H1 (cell line): ENCODE measurements around the gene SHC3. TPM values are rescaled to one million over a fixed set of nuclear protein-coding genes. Genes with fewer than 3 reads are reported as not detected.

ENCODE experiments used
- CTCF ChIA-PET: fragments of 300-600 bp; sonication (Branson Sonifier 250); formaldehyde crosslinking; loops from one replicate; lab custom pipeline; 2021; ENCODE audit not compliant: partially characterized antibody; lab: Charles Lee
- POLR2A ChIA-PET: fragments of 300-600 bp; sonication (Branson Sonifier 250); formaldehyde crosslinking; loops from one replicate; lab custom pipeline; 2021; ENCODE audit warnings: inconsistent platforms; ENCODE audit not compliant: partially characterized antibody; lab: Charles Lee
- DNase-seq, 2 experiments: peaks; one replicate each; pipeline versions ENCODE4 v3.0.0 to v3.0.0-alpha.2; 2010 to 2022; ENCODE audit warnings: low spot score in 2 of 2, low read depth in 1 of 2, mixed read lengths in 1 of 2
- FAIRE-seq: peaks from 2 replicates; lab custom pipeline; 2011; peaks lifted over from hg19 to GRCh38; lab: Jason Lieb, UNC
- H2AFZ ChIP-seq: 2 replicates; pipeline ENCODE4 v1.8.1; 2012; ENCODE audit warnings: low read length, inconsistent platforms
- H2AK5ac ChIP-seq: 2 replicates; pipeline ENCODE4 v1.6.1; 2013; ENCODE audit warnings: low read depth, low read length
- H2BK120ac ChIP-seq: replicated peaks from 2 replicates; pipeline ENCODE3; 2013; ENCODE audit warnings: low read depth, low read length, inconsistent platforms
- H2BK12ac ChIP-seq: 2 replicates; pipeline ENCODE4 v1.6.1; 2013; ENCODE audit warnings: low read depth, low read length
- H2BK15ac ChIP-seq: 2 replicates; pipeline ENCODE4 v1.6.1; 2013; ENCODE audit warnings: low read length
- H2BK20ac ChIP-seq: 2 replicates; pipeline ENCODE4 v1.6.1; 2013; ENCODE audit warnings: low read length
- H2BK5ac ChIP-seq: 2 replicates; pipeline ENCODE4 v1.6.1; 2013; ENCODE audit warnings: low read depth, low read length
- H3K14ac ChIP-seq: 2 replicates; pipeline ENCODE4 v1.6.1; 2013; ENCODE audit warnings: inconsistent platforms; ENCODE audit not compliant: insufficient read length
- H3K18ac ChIP-seq: 2 replicates; pipeline ENCODE4 v1.6.1; 2013; ENCODE audit warnings: low read length; ENCODE audit errors: extremely low read depth
- H3K23ac ChIP-seq: 2 replicates; pipeline ENCODE4 v1.6.1; 2013; ENCODE audit warnings: inconsistent platforms; ENCODE audit not compliant: insufficient read length
- H3K23me2 ChIP-seq: 2 replicates; pipeline ENCODE4 v1.6.1; 2013; ENCODE audit warnings: low read depth, low read length
- H3K27ac ChIP-seq: 2 replicates; pipeline ENCODE4 v1.6.1; 2011; ENCODE audit warnings: low read depth, low read length, inconsistent platforms
- H3K27me3 ChIP-seq, 4 experiments: replicated peaks in 1 of 4; 1 replicate in 1 of 4; 2 replicates in 3 of 4; pipeline versions ENCODE4 v1.6.1 to v1.8.1; 2011 to 2013; ENCODE audit warnings: low read length in 3 of 4, mild to moderate bottlenecking in 3 of 4, inconsistent platforms in 2 of 4, mixed read lengths in 2 of 4, moderate library complexity in 1 of 4; ENCODE audit not compliant: control insufficient read depth in 3 of 4, insufficient read depth in 3 of 4; ENCODE audit errors: extremely low read depth in 1 of 4
- H3K36me3 ChIP-seq, 4 experiments: 2 replicates each; pipeline versions ENCODE4 v1.6.1 to v1.8.1; 2011 to 2013; ENCODE audit warnings: mild to moderate bottlenecking in 4 of 4, low read length in 3 of 4, moderate library complexity in 2 of 4, control low read depth in 1 of 4, inconsistent platforms in 1 of 4; ENCODE audit not compliant: insufficient read depth in 4 of 4, control insufficient read depth in 2 of 4
- H3K4ac ChIP-seq: replicated peaks from 2 replicates; pipeline ENCODE3; 2013; ENCODE audit warnings: low read length, low read depth, mixed read lengths, inconsistent platforms; ENCODE audit not compliant: insufficient read length
- H3K4me1 ChIP-seq, 4 experiments: replicated peaks in 1 of 4; 1 replicate in 1 of 4; 2 replicates in 3 of 4; pipeline versions ENCODE4 v1.6.1 to v1.8.1; 2011 to 2013; ENCODE audit warnings: low read length in 3 of 4, inconsistent platforms in 2 of 4, mixed read lengths in 1 of 4; ENCODE audit not compliant: insufficient read depth in 4 of 4, control insufficient read depth in 3 of 4
- H3K4me2 ChIP-seq, 2 experiments: 2 replicates each; pipeline versions ENCODE4 v1.6.1 to v1.8.1; 2011 to 2013; ENCODE audit warnings: low read depth in 2 of 2, low read length in 2 of 2, control low read depth in 1 of 2, inconsistent platforms in 1 of 2, mild to moderate bottlenecking in 1 of 2; ENCODE audit not compliant: insufficient read depth in 1 of 2
- H3K4me3 ChIP-seq, 4 experiments: fragments of 200-600, 300-600 bp in 1 of 4; sonication (generic), shearing (Covaris generic), sonication (Bioruptor Twin) in 1 of 4; 2 replicates each; pipeline versions ENCODE4 v1.5.1 to v1.8.1; 2011 to 2016; ENCODE audit warnings: low read length in 4 of 4, low read depth in 3 of 4, control low read depth in 2 of 4, inconsistent platforms in 2 of 4, mild to moderate bottlenecking in 2 of 4, mixed read lengths in 1 of 4, moderate library complexity in 1 of 4; ENCODE audit not compliant: insufficient read depth in 2 of 4; ENCODE audit errors: extremely low read depth in 1 of 4
- H3K56ac ChIP-seq: replicated peaks from 2 replicates; pipeline ENCODE3; 2013; ENCODE audit warnings: low read depth, mild to moderate bottlenecking, mixed read lengths, low read length, inconsistent platforms; ENCODE audit not compliant: insufficient read length
- H3K79me1 ChIP-seq: 2 replicates; pipeline ENCODE4 v1.6.1; 2013; ENCODE audit warnings: low read depth, low read length, control low read depth
- H3K79me2 ChIP-seq, 2 experiments: 2 replicates each; pipeline versions ENCODE4 v1.6.1 to v1.8.1; 2012 to 2013; ENCODE audit warnings: low read length in 2 of 2, mild to moderate bottlenecking in 2 of 2, inconsistent platforms in 1 of 2; ENCODE audit not compliant: insufficient read depth in 2 of 2, control insufficient read depth in 1 of 2
- H3K9ac ChIP-seq, 4 experiments: replicated peaks in 1 of 4; 1 replicate in 1 of 4; 2 replicates in 3 of 4; pipeline versions ENCODE4 v1.6.1 to v1.8.1; 2011 to 2013; ENCODE audit warnings: low read depth in 3 of 4, low read length in 3 of 4, control low read depth in 2 of 4, mild to moderate bottlenecking in 2 of 4, moderate library complexity in 2 of 4, inconsistent platforms in 1 of 4; ENCODE audit errors: extremely low read depth in 1 of 4
- H3K9me3 ChIP-seq, 2 experiments: 2 replicates each; pipeline versions ENCODE4 v1.6.1 to v1.8.1; 2012 to 2013; ENCODE audit warnings: mild to moderate bottlenecking in 2 of 2, moderate library complexity in 2 of 2, control low read depth in 1 of 2, inconsistent platforms in 1 of 2, low read depth in 1 of 2, low read length in 1 of 2, mixed read lengths in 1 of 2; ENCODE audit not compliant: insufficient read depth in 2 of 2
- H4K20me1 ChIP-seq, 2 experiments: replicated peaks in 1 of 2; 2 replicates each; pipeline versions ENCODE3 to v1.8.1; 2011 to 2013; ENCODE audit warnings: inconsistent platforms in 2 of 2, low read length in 2 of 2, mild to moderate bottlenecking in 1 of 2; ENCODE audit not compliant: insufficient read depth in 2 of 2, control insufficient read depth in 1 of 2
- H4K5ac ChIP-seq: 2 replicates; pipeline ENCODE4 v1.6.1; 2013; ENCODE audit warnings: low read length, low read depth, mixed read lengths, inconsistent platforms; ENCODE audit not compliant: insufficient read length
- H4K8ac ChIP-seq: 2 replicates; pipeline ENCODE4 v1.8.0; 2013; ENCODE audit warnings: mild to moderate bottlenecking, moderate library complexity, low read length, inconsistent platforms; ENCODE audit not compliant: insufficient read depth; ENCODE audit errors: extremely low read depth
- H4K91ac ChIP-seq: replicated peaks from 2 replicates; pipeline ENCODE3; 2013; ENCODE audit warnings: low read length, mixed read lengths, inconsistent platforms; ENCODE audit not compliant: insufficient read length
- CEBPB ChIP-seq: IDR thresholded peaks from 2 replicates; pipeline ENCODE4 v1.6.1; 2012; ENCODE audit warnings: low read depth, low read length
- CREB1 ChIP-seq: IDR thresholded peaks from 2 replicates; pipeline ENCODE4 v1.6.1; 2012; ENCODE audit warnings: inconsistent platforms
- EZH2 ChIP-seq: fragments of 200-600 bp; sonication (generic); IDR thresholded peaks from 2 replicates; pipeline ENCODE4 v1.7.1; 2012; ENCODE audit warnings: low read depth, mild to moderate bottlenecking, moderate library complexity, low read length, inconsistent platforms; ENCODE audit not compliant: severe bottlenecking
- GABPA ChIP-seq: IDR thresholded peaks from 2 replicates; pipeline ENCODE4 v1.6.1; 2011; ENCODE audit warnings: mild to moderate bottlenecking, low read length, moderate library complexity, borderline replicate concordance; ENCODE audit not compliant: insufficient read depth
- GTF2F1 ChIP-seq: IDR thresholded peaks from 2 replicates; pipeline ENCODE4 v1.6.1; 2012; ENCODE audit warnings: low read depth, low read length, improper control_type of control experiment, borderline replicate concordance
- JUN ChIP-seq: IDR thresholded peaks from 2 replicates; pipeline ENCODE4 v1.6.1; 2011; ENCODE audit warnings: low read depth, mild to moderate bottlenecking, improper control_type of control experiment, low read length
- KDM4A ChIP-seq: IDR thresholded peaks from one replicate; pipeline ENCODE4 v1.7.1; 2012; ENCODE audit warnings: low read depth, mild to moderate bottlenecking, moderate library complexity, low read length, inconsistent platforms; ENCODE audit not compliant: severe bottlenecking
- SAP30 ChIP-seq: fragments of 300-600 bp; sonication (generic); IDR thresholded peaks from 2 replicates; pipeline ENCODE4 v1.7.1; 2012; ENCODE audit warnings: low read length, moderate library complexity, mild to moderate bottlenecking, inconsistent platforms; ENCODE audit not compliant: insufficient read depth, insufficient replicate concordance
- SIN3A ChIP-seq, 2 experiments: IDR thresholded peaks in 1 of 2; conservative IDR thresholded peaks in 1 of 2; 2 replicates each; pipeline ENCODE4 v1.6.1; 2011 to 2012; ENCODE audit warnings: low read length in 2 of 2, improper control_type of control experiment in 1 of 2, low read depth in 1 of 2, mild to moderate bottlenecking in 1 of 2
- SP4 ChIP-seq: IDR thresholded peaks from 2 replicates; pipeline ENCODE4 v1.6.1; 2012; ENCODE audit warnings: low read length, inconsistent platforms
- TCF12 ChIP-seq: IDR thresholded peaks from 2 replicates; pipeline ENCODE4 v1.6.1; 2011; ENCODE audit warnings: low read depth, mild to moderate bottlenecking, low read length
- WGBS, 2 experiments: shearing (Covaris generic) in 1 of 2; methylation state at CpG; one replicate each; pipeline versions ENCODE4 v1.1.6 to v1.1.7; 2013 to 2015; ENCODE audit warnings: low lambda C conversion rate in 2 of 2, mixed read lengths in 2 of 2, inconsistent platforms in 1 of 2, low coverage in 1 of 2, missing lambda C conversion rate in 1 of 2; ENCODE audit not compliant: insufficient replicate concordance in 2 of 2, insufficient coverage in 1 of 2, insufficient read length in 1 of 2; ENCODE audit errors: extremely low coverage in 1 of 2, missing lambda C conversion rate in 1 of 2; 5-methylcytosine and 5-hydroxymethylcytosine counted together
- polyA plus RNA-seq, 7 experiments: library from polyadenylated mRNA; depleted of rRNA in 3 of 7; stranded (reverse) in 5 of 7; unstranded in 2 of 7; fragments of >200 nt in 5 of 7; fragments of 200-250 nt in 2 of 7; gene quantifications; 1 replicate in 5 of 7; 2 replicates in 1 of 7; 4 replicates in 1 of 7; pipeline versions ENCODE4 v1.2.1 to v1.2.3, GENCODE V29; 2011 to 2013; ENCODE audit warnings: missing spikeins in 2 of 7, mixed read lengths in 2 of 7
- total RNA-seq: library from RNA; stranded (reverse); fragmentation: NEBNext Ultra II Directional; extraction: Animal tissue kit (Norgen Biotek cat#: 25700); gene quantifications from 2 replicates; pipeline ENCODE4 v1.2.1, GENCODE V29; 2021

The SHC3 gene
- total and polyA plus RNA-seq, 2 of the 8 experiments (the other 6 are each of a cell fraction or from before 2014, with no cell fraction given): 1.4 to 7.1 TPM

DNA sequence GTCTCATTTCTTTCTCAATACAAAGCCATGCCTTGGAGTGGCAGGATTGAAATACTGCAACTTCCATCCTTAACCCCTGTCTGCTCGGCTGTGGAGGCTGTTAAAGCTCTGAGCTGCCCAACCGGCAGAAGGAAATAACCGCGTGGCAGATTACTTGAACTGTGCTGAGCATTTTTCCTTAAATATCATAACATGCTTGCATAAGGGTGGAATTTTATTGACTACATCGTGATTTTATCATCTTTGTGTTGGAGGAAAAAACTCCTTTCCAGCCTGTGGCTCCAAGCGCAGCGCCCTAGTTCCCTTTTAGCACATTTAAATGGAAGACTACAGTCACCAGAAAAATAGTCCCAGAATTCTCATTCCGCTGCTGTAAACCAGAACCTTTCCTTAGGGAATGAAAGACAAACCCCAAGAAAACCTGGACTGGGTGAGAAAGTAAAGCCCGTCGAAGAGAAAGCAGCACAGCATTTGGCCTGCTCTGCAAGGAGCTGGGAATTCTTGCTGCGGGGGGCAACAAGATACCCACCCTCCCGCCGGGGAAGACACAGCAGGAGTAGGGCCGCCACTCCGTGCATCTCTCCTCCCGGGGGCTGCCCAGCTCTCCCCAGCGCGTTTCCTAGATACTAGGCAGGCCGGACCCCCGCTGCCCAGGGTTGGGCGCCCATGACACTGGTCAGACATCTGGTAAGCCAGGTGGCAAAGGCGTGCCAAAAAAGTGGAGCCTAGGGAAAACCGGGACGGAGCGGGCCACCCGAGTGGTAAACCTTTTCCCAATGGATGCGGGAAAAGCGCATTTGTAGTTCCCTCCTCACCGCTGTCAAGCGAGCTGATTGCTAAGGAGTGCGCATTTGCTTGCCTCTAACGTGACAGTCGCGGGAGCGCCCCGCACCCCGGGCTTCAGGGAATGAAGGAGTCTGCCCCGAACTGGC, 1.3 kb downstream of the SHC3 start:
- Histone ChIP-seq H3K27me3 (peaks cover 0 to 36% (median 20%) of the 10 kb centered on the region in 4 experiments; a peak in 5 of 7 replicates), H4K5ac (no peak overlapping the region), H3K18ac (0 out of 2 replicates have a peak overlapping the region, but pooled peaks have one; percentile 13), H3K79me1 (peaks cover 2% of the 10 kb centered on the region; the same call in 1 of the 2 replicates), H3K36me3 (no peaks in the 10 kb centered on the region), H4K20me1 (peaks cover 0 to 8% of the 10 kb centered on the region in 2 experiments), H3K9ac (no peak overlapping the region), H2BK5ac (no peak overlapping the region), H3K4me3 (peak overlapping the region; percentile 28 to 71 (median 58)), H3K4me2 (peak overlapping the region; percentile 82 to 99), H3K14ac (no peak overlapping the region), H3K9me3 (no peaks in the 10 kb centered on the region), H4K8ac (no peak overlapping the region), H3K27ac (no peak overlapping the region), H3K79me2 (peaks cover 0 to 6% of the 10 kb centered on the region in 2 experiments; a peak in 3 of 4 replicates), H3K23ac (no peak overlapping the region), H2BK15ac (no peak overlapping the region), H2BK12ac (no peak overlapping the region), H2AK5ac (no peak overlapping the region), H3K23me2 (peaks cover 15% of the 10 kb centered on the region), H2AFZ (no peak overlapping the region), H2BK20ac (no peak overlapping the region), H4K91ac (no peak overlapping the region), H2BK120ac (no peak overlapping the region), H3K4ac (no peak overlapping the region), H3K4me1 (peaks cover 7 to 21% (median 11%) of the 10 kb centered on the region in 4 experiments; a peak in 6 of 7 replicates), H3K56ac (no peak overlapping the region)
- FAIRE-seq: no peak
- 3% methylated on average over 36 of the region's 38 CpGs; no CpG with 5 or more reads in 1 of the 2 experiments for WGBS, 2 experiments
- POLR2A ChIA-PET: interaction anchor here (1.0 to 1.7 kb wide), 3 partner anchors 133 to 137 kb away, joined by 4 to 5 read pairs (median 4); no protein-coding TSS in a partner anchor
- CTCF ChIA-PET: interaction anchor here (0.7 to 0.9 kb wide), 2 partner anchors 8 to 101 kb away, joined by 4 to 6 read pairs; no protein-coding TSS in a partner anchor
- DNase-seq: peak in 1 of 2 experiments; percentile 61
- TF ChIP-seq KDM4A (no peak), CEBPB (no peak), EZH2 (peak; percentile 67), JUN (no peak), CREB1 (no peak), TCF12 (no peak), SAP30 (peak; percentile 74), GABPA (no peak), GTF2F1 (no peak), SIN3A (conservative IDR thresholded peaks at IDR 0.05 in 1 of 2, IDR thresholded peaks at IDR 0.05 in 1 of 2; ENCODE audit: low read depth in 1 of 2, low read length in 2 of 2) (peak in 1 of 2 experiments; percentile 57; a peak in 2 of 4 replicates), SP4 (no peak)
